Activated naive CD4-positive, alpha-beta T cell treated with Interleukin-2 at 50 U/mL for 16 hours (primary cell): ENCODE measurements around the gene UST.
A peak's percentile ranks its signal among the peaks of the same experiment; 100 is the strongest.
"Not testable (repeated sequence)": the region's sequence is repeated elsewhere in the genome, so short reads cannot be mapped to it uniquely, and the experiment has no call there.

Experiments
- DNase-seq: peaks from one replicate; pipeline ENCODE4 v3.0.0-alpha.2; 2020

Gene UST

GRCh38 chr6:148842296-148843019 is 95.6 kb downstream of the UST start:
- DNase-seq = no peak

GRCh38 chr6:148845464-148845863 is 98.6 kb downstream of the UST start:
- no peak for DNase-seq

- DNase-seq = peak; percentile 21
Observed at GRCh38 chr6:148846778-148847761, 100.2 kb downstream of the UST start.

GRCh38 chr6:148848915-148849314 is 102.1 kb downstream of the UST start:
- DNase-seq = no peak

GRCh38 chr6:148849449-148849848 is 102.6 kb downstream of the UST start:
- not testable (repeated sequence) for DNase-seq

- DNase-seq = no peak
Observed at GRCh38 chr6:148850964-148851363, 104.1 kb downstream of the UST start.

- no peak for DNase-seq
Observed at GRCh38 chr6:148851683-148852556, 105.1 kb downstream of the UST start.

GRCh38 chr6:148852688-148853087 is 105.9 kb downstream of the UST start:
- DNase-seq = no peak

GRCh38 chr6:148853113-148853512 is 106.3 kb downstream of the UST start:
- not testable (repeated sequence) for DNase-seq

GRCh38 chr6:148854096-148854495 is 107.3 kb downstream of the UST start:
- DNase-seq = no peak

- DNase-seq = peak; percentile 11
Observed at GRCh38 chr6:148854992-148855391, 108.2 kb downstream of the UST start.

GRCh38 chr6:148855744-148856143 is 108.9 kb downstream of the UST start:
- DNase-seq = no peak

GRCh38 chr6:148857798-148858390 is 111.1 kb downstream of the UST start:
- DNase-seq = no peak

GRCh38 chr6:148864132-148864531 is 117.3 kb downstream of the UST start:
- not testable (repeated sequence) for DNase-seq

- DNase-seq = no peak
Observed at GRCh38 chr6:148864941-148865340, 118.1 kb downstream of the UST start.

- DNase-seq = no peak
Observed at GRCh38 chr6:148866657-148867268, 119.9 kb downstream of the UST start.

- no peak for DNase-seq
Observed at GRCh38 chr6:148867862-148868261, 121.0 kb downstream of the UST start.

GRCh38 chr6:148868314-148868713 is 121.5 kb downstream of the UST start:
- no peak for DNase-seq

- no peak for DNase-seq
Observed at GRCh38 chr6:148868901-148869300, 122.1 kb downstream of the UST start.

GRCh38 chr6:148869585-148869984 is 122.8 kb downstream of the UST start:
- DNase-seq = no peak

GRCh38 chr6:148873154-148873553 is 126.3 kb downstream of the UST start:
- DNase-seq = no peak

GRCh38 chr6:148873868-148874267 is 127.0 kb downstream of the UST start:
- DNase-seq = no peak
